ENCODE measurements around the gene AKAP12.

AKAP12 gene

DNA sequence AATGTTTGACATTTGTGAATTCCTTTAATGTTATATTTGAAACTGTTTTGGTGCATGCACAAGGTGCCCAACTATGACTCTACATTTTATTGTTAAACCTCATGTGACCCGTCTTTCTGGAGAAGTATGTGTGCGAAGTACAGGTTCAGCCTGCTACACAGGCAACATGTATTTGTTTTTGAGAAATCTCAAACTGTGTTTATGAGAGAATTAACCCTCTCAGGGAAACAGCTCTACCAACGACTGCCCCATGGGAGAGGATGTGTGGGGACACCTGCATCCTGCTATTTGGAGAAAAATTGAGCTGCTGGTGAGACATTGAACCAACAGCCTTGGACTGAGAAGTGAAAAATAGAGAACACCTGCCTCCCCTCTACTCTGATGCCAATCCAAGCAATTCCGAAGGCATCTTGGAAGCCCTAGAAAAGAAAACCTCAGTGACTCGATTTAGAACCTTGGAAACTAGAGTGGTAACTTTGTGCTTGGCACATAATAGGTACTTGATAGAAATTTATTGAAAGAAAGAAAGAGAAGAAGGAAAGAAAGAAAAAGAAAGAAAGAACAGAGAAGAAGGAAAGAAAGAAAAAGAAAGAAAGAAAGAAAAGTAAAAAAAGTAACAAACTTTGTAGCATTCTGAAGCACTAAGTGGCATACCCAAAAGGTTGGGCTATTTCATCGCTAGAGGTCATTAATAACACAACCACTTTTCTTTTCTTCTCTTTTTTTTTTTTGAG, 2.9 kb upstream of the AKAP12 start:
- TF ChIP-seq, protein P1, sequence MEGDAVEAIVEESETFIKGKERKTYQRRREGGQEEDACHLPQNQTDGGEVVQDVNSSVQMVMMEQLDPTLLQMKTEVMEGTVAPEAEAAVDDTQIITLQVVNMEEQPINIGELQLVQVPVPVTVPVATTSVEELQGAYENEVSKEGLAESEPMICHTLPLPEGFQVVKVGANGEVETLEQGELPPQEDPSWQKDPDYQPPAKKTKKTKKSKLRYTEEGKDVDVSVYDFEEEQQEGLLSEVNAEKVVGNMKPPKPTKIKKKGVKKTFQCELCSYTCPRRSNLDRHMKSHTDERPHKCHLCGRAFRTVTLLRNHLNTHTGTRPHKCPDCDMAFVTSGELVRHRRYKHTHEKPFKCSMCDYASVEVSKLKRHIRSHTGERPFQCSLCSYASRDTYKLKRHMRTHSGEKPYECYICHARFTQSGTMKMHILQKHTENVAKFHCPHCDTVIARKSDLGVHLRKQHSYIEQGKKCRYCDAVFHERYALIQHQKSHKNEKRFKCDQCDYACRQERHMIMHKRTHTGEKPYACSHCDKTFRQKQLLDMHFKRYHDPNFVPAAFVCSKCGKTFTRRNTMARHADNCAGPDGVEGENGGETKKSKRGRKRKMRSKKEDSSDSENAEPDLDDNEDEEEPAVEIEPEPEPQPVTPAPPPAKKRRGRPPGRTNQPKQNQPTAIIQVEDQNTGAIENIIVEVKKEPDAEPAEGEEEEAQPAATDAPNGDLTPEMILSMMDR (conservative IDR thresholded peaks at IDR 0.05; ENCODE audit: low read depth, low read length) = no peak

GRCh38 chr6:151240036-151240685, 394 bp downstream of the AKAP12 start:
- no peak for DNase-seq (ENCODE audit: low read depth)
- H3K4me3 ChIP-seq (ENCODE audit: low read length) = peak overlapping the region; percentile 67
- TF ChIP-seq, protein P1 (conservative IDR thresholded peaks at IDR 0.05; ENCODE audit: low read depth, low read length) = no peak

More for the DNA sequence above, 2.9 kb upstream of the AKAP12 start:
- DNase-seq (ENCODE audit: low read depth) = no peak
- H3K4me3 ChIP-seq (ENCODE audit: low read length) = no peak overlapping the region

DNA sequence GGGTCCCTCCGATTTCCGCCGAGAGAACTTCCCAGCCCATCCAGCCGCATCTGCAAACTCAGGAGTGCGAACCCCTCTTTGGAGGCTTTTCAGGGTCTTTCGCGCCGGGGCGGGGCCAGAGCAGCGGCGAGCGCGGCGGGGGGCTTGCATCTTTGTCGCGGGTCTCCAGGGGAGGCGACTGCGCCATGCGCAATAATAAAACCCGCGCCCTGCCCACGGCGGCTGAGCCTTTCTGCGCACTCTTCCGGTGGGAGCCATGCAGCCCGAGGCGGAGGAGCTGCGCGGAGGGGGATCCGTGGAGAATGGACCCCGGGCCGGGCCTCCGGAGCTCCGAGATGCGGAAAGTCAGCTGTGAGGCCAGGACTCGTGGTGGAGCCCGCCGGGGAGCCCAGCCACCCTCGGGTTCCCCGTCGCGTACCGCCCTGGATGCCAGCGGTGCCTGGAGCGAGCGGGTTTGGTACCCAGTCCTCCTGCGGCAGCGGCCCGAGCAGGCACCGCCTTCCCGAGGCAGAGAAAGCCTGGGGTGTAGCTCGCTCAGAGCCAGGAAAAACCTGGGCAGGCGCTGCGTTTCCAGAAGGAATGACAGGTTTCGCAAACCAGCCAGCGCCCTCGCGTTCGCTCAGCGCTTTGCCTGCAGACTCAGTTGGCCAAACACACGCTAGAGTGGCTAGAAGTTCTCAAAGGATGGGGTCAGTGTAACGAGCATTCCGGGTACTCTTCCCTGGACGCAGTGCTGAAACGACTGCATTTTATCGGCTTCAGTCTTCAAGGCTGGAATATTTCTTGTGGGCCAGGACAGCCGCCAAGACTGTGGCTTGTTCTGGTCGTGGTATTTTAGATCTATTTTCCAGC, 1.2 kb downstream of the AKAP12 start:
- peak overlapping the region; percentile 67 for H3K4me3 ChIP-seq (ENCODE audit: low read length)
- TF ChIP-seq, protein P1 (conservative IDR thresholded peaks at IDR 0.05; ENCODE audit: low read depth, low read length) = peak; percentile 6
- DNase-seq (ENCODE audit: low read depth) = peak; percentile 28

- no peak for DNase-seq (ENCODE audit: low read depth)
- H3K4me3 ChIP-seq (ENCODE audit: low read length) = peak overlapping the region; percentile 67
- TF ChIP-seq, protein P1 (conservative IDR thresholded peaks at IDR 0.05; ENCODE audit: low read depth, low read length) = no peak
Measured at GRCh38 chr6:151241853-151242252, 2.1 kb downstream of the AKAP12 start.

- TF ChIP-seq, protein P1 (conservative IDR thresholded peaks at IDR 0.05; ENCODE audit: low read depth, low read length) = no peak
- H3K4me3 ChIP-seq (ENCODE audit: low read length) = no peak overlapping the region
- no peak for DNase-seq (ENCODE audit: low read depth)
Measured at GRCh38 chr6:151242420-151242861, 2.7 kb downstream of the AKAP12 start.

- TF ChIP-seq, protein P1 (conservative IDR thresholded peaks at IDR 0.05; ENCODE audit: low read depth, low read length) = no peak
- DNase-seq (ENCODE audit: low read depth) = no peak
- no peak overlapping the region for H3K4me3 ChIP-seq (ENCODE audit: low read length)
Measured at GRCh38 chr6:151243481-151243880, 3.7 kb downstream of the AKAP12 start.

Measured in retinal pigment epithelial cell (primary cell).